SK-N-SH treated with all-trans-retinoic acid at 6 μM for 48 hours (cell line): ENCODE results near the gene PSMG1.

ENCODE experiments used
- ATAC-seq: fragments of 200-7000 bp; cut with Tn5 transposase; 3 replicates; pipeline ENCODE4 v1.9.1; 2020; ENCODE audit warnings: mild to moderate bottlenecking, moderate library complexity
- ARNTL ChIP-seq: fragments of 450-650 bp; formaldehyde crosslinking; IDR thresholded peaks from 2 replicates; pipeline ENCODE4 v1.5.0; 2020; ENCODE audit warnings: low read depth, mild to moderate bottlenecking, moderate library complexity, borderline replicate concordance
- BACH2 ChIP-seq: fragments of 250-450 bp; sonication (Bioruptor Pico); IDR thresholded peaks from 2 replicates; pipeline ENCODE4 v1.9.0; 2021; ENCODE audit warnings: mild to moderate bottlenecking, borderline replicate concordance
- CSDC2 ChIP-seq: fragments of 250-450 bp; sonication (Bioruptor Pico); IDR thresholded peaks from 2 replicates; pipeline ENCODE4 v1.5.0; 2020; ENCODE audit warnings: mild to moderate bottlenecking, moderate library complexity
- ESRRG ChIP-seq: fragments of 250-450 bp; sonication (Bioruptor Pico); IDR thresholded peaks from 2 replicates; pipeline ENCODE4 v1.6.1; 2021; ENCODE audit warnings: mild to moderate bottlenecking
- ISL1 ChIP-seq: fragments of 250-450 bp; sonication (Bioruptor Pico); IDR thresholded peaks from 2 replicates; pipeline ENCODE4 v2.1.2; 2022; ENCODE audit warnings: mild to moderate bottlenecking, moderate library complexity
- OSR1 ChIP-seq: fragments of 250-450 bp; sonication (Bioruptor Pico); IDR thresholded peaks from 2 replicates; pipeline ENCODE4 v1.8.0; 2022; ENCODE audit warnings: moderate library complexity, mild to moderate bottlenecking, inconsistent platforms
- PPARA ChIP-seq: fragments of 250-450 bp; sonication (Bioruptor Pico); IDR thresholded peaks from 2 replicates; pipeline ENCODE4 v1.5.0; 2020; ENCODE audit warnings: mild to moderate bottlenecking, borderline replicate concordance
- RARB ChIP-seq: fragments of 250-450 bp; sonication (Bioruptor Pico); IDR thresholded peaks from 2 replicates; pipeline ENCODE4 v1.8.0; 2021; ENCODE audit warnings: mild to moderate bottlenecking, moderate library complexity
- SNAI2 ChIP-seq: fragments of 250-450 bp; sonication (Bioruptor Pico); IDR thresholded peaks from 2 replicates; pipeline ENCODE4 v1.5.0; 2020; ENCODE audit warnings: mild to moderate bottlenecking, moderate library complexity
- TCF4 ChIP-seq: fragments of 250-450 bp; sonication (Bioruptor Pico); IDR thresholded peaks from 2 replicates; pipeline ENCODE4 v1.8.0; 2021; ENCODE audit warnings: mild to moderate bottlenecking, moderate library complexity, borderline replicate concordance
- TOX ChIP-seq: fragments of 250-450 bp; sonication (Bioruptor Pico); IDR thresholded peaks from 2 replicates; pipeline ENCODE4 v1.8.0; 2021; ENCODE audit warnings: mild to moderate bottlenecking, moderate library complexity, borderline replicate concordance
- ZC3H10 ChIP-seq: fragments of 250-450 bp; sonication (Bioruptor Pico); IDR thresholded peaks from 2 replicates; pipeline ENCODE4 v1.5.1; 2021; ENCODE audit warnings: mild to moderate bottlenecking, moderate library complexity
- ZFP3 ChIP-seq: fragments of 250-450 bp; sonication (Bioruptor Pico); IDR thresholded peaks from 2 replicates; pipeline ENCODE4 v1.5.0; 2020; ENCODE audit warnings: mild to moderate bottlenecking, moderate library complexity
- ZFP30 ChIP-seq: fragments of 450-650 bp; formaldehyde crosslinking; IDR thresholded peaks from 2 replicates; pipeline ENCODE4 v1.5.0; 2022; ENCODE audit warnings: mild to moderate bottlenecking, moderate library complexity
- ZNF565 ChIP-seq: fragments of 450-650 bp; formaldehyde crosslinking; conservative IDR thresholded peaks from 2 replicates; pipeline ENCODE4 v1.5.0; 2020; ENCODE audit warnings: low read depth, mild to moderate bottlenecking, moderate library complexity
- ZNF70 ChIP-seq: fragments of 450-650 bp; formaldehyde crosslinking; IDR thresholded peaks from 2 replicates; pipeline ENCODE4 v1.5.0; 2020; ENCODE audit warnings: mild to moderate bottlenecking, moderate library complexity
- ZNF8 ChIP-seq: fragments of 450-650 bp; formaldehyde crosslinking; IDR thresholded peaks from 2 replicates; pipeline ENCODE4 v1.5.0; 2020; ENCODE audit warnings: mild to moderate bottlenecking, moderate library complexity
- TF ChIP-seq, protein P1 (sequence below): fragments of 250-450 bp; sonication (Bioruptor Pico); IDR thresholded peaks from 2 replicates; pipeline ENCODE4 v1.5.1; 2020; ENCODE audit warnings: low read depth, mild to moderate bottlenecking, moderate library complexity
- TF ChIP-seq, protein P2 (sequence below): fragments of 250-450 bp; sonication (Bioruptor Pico); IDR thresholded peaks from 2 replicates; pipeline ENCODE4 v1.5.0; 2020; ENCODE audit warnings: mild to moderate bottlenecking, moderate library complexity
- TF ChIP-seq, protein P3 (sequence below): fragments of 250-450 bp; sonication (Bioruptor Pico); IDR thresholded peaks from 2 replicates; pipeline ENCODE4 v1.8.0; 2020; ENCODE audit warnings: mild to moderate bottlenecking, moderate library complexity, borderline replicate concordance
- TF ChIP-seq, protein P4 (sequence below): fragments of 250-450 bp; sonication (Bioruptor Pico); IDR thresholded peaks from 2 replicates; pipeline ENCODE4 v1.5.1; 2021; ENCODE audit warnings: mild to moderate bottlenecking, moderate library complexity

Gene PSMG1

DNA sequence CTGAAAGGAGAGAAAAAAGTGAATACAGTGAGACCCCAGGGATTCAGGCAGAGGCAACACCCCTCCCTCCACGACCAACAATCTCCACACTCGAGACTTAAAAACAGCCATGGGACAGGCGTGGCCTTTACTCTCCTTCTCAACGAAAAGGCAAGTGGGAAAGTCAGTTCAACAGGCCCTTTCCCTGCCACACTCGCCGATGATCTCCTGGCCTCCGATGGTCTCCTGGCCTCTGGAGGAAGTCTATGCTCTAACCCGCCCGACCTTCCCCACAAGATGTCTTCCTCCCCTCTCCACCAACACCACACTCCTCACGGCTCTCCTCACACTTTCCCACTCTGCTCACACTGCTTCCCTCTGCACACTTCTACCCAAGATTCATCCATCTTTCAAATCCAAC is 7.6 kb downstream of the PSMG1 start:
- no peak for ATAC-seq
- TF ChIP-seq, protein P1, sequence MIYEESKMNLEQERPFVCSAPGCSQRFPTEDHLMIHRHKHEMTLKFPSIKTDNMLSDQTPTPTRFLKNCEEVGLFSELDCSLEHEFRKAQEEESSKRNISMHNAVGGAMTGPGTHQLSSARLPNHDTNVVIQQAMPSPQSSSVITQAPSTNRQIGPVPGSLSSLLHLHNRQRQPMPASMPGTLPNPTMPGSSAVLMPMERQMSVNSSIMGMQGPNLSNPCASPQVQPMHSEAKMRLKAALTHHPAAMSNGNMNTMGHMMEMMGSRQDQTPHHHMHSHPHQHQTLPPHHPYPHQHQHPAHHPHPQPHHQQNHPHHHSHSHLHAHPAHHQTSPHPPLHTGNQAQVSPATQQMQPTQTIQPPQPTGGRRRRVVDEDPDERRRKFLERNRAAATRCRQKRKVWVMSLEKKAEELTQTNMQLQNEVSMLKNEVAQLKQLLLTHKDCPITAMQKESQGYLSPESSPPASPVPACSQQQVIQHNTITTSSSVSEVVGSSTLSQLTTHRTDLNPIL (CRISPR knock-in tag), result no peak
- TF ChIP-seq OSR1 (CRISPR knock-in tag) (no peak), SNAI2 (CRISPR knock-in tag) (no peak), RARB (no peak), ZFP30 (CRISPR knock-in tag) (no peak)
- TF ChIP-seq, protein P2, sequence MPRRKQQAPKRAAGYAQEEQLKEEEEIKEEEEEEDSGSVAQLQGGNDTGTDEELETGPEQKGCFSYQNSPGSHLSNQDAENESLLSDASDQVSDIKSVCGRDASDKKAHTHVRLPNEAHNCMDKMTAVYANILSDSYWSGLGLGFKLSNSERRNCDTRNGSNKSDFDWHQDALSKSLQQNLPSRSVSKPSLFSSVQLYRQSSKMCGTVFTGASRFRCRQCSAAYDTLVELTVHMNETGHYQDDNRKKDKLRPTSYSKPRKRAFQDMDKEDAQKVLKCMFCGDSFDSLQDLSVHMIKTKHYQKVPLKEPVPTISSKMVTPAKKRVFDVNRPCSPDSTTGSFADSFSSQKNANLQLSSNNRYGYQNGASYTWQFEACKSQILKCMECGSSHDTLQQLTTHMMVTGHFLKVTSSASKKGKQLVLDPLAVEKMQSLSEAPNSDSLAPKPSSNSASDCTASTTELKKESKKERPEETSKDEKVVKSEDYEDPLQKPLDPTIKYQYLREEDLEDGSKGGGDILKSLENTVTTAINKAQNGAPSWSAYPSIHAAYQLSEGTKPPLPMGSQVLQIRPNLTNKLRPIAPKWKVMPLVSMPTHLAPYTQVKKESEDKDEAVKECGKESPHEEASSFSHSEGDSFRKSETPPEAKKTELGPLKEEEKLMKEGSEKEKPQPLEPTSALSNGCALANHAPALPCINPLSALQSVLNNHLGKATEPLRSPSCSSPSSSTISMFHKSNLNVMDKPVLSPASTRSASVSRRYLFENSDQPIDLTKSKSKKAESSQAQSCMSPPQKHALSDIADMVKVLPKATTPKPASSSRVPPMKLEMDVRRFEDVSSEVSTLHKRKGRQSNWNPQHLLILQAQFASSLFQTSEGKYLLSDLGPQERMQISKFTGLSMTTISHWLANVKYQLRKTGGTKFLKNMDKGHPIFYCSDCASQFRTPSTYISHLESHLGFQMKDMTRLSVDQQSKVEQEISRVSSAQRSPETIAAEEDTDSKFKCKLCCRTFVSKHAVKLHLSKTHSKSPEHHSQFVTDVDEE (CRISPR knock-in tag), result no peak

DNA sequence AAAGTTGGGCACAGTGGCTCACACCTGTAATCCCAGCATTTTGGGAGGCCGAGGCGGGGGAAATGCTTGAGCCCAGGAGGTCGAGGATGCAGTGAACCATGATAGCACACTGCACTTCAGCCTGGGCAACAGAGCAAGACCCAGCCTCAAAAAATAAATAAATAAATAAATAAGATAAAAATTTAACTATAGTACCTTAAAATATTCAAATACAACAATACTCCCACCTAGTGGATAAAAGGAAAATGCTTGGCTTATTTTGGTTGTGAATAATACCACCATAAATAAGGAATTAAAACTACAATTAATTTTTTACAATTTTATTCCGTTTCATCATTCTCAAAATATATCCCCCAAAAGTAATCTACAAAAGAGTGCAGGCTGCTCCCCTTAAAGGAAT is 8.1 kb downstream of the PSMG1 start:
- ATAC-seq, result peak; percentile 44; the same call in 1 of the 3 replicates
- TF ChIP-seq PPARA, result no peak
- no peak for TF ChIP-seq TCF4 (CRISPR knock-in tag)
- TF ChIP-seq SNAI2 (CRISPR knock-in tag), result no peak
- TF ChIP-seq ZFP30 (CRISPR knock-in tag), result no peak
- no peak for TF ChIP-seq ZFP3
- TF ChIP-seq RARB, result no peak
- no peak for TF ChIP-seq BACH2 (CRISPR knock-in tag)
- TF ChIP-seq ISL1 (CRISPR knock-in tag), result no peak

DNA sequence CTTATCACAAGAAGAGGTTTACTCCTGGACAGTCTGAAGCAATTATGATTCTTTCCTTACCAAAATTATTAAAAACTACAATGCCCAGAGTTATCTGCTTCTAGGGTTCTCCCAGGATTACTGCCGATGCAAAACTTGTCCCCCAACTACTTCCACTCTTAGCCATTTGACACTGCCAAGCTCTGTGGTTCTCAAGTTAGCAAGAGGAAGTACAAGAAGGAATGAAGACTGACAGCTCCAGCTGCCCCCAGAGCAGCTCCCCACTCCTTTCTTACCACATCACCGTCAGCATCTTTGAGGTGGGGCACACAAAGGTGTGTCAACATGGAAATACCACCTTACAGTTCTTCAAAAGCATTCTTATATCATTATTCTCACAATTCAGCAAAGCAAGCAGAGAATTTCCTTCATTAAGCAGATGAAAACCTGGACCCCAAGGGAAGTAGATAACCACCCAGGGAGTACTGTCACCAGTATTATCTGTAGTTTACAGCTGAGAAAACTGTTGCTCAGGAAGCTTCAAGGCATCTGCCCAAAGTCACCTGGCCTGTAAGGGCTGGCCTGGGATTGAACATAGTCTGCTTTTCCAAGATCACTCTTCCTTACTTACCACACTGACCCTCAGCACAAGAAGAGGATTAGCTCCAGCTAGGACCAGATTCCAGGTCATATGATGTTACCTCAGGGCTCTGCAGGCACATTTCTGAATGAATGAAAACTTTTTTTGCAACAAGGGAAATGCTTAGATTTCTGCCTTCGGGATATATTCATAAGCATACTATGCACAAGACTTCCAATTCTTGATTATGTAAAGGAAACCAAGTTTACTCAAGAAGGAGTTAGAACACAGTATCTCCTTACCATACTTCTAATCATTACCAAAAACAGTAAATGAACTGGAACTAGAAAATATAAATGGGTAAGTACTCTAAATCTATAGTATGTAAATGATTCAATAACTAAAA is 9.3 kb downstream of the PSMG1 start:
- ATAC-seq, result no peak
- TF ChIP-seq CSDC2 (CRISPR knock-in tag), result no peak
- no peak for TF ChIP-seq ZFP3
- TF ChIP-seq SNAI2 (CRISPR knock-in tag), result no peak
- TF ChIP-seq ZNF8 (CRISPR knock-in tag), result no peak
- TF ChIP-seq ZC3H10 (CRISPR knock-in tag), result no peak
- TF ChIP-seq ESRRG (CRISPR knock-in tag), result no peak

DNA sequence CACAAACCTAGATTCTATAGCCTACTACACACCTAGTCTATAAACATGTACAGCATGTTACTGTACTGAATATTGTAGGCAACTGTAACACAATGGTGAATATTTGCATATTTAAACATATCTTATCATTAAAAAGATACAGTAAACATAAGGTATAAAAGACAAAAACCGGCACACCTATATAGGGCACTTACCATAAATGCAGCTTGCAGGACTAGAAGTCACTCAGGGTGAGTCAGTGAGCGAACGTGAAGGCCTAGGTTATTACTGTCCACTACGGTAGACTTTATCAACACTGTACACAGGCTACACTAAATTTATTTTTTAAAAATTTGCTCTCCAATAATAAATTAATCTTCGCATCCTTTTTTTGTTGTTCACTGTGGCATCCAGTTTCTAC is 13.3 kb downstream of the PSMG1 start:
- no peak for TF ChIP-seq ISL1 (CRISPR knock-in tag)
- TF ChIP-seq BACH2 (CRISPR knock-in tag), result no peak
- TF ChIP-seq ZNF565, result no peak
- TF ChIP-seq OSR1 (CRISPR knock-in tag), result no peak
- TF ChIP-seq ZC3H10 (CRISPR knock-in tag), result no peak
- TF ChIP-seq, protein P2 (CRISPR knock-in tag), result no peak
- no peak for TF ChIP-seq ARNTL
- TF ChIP-seq, protein P3, sequence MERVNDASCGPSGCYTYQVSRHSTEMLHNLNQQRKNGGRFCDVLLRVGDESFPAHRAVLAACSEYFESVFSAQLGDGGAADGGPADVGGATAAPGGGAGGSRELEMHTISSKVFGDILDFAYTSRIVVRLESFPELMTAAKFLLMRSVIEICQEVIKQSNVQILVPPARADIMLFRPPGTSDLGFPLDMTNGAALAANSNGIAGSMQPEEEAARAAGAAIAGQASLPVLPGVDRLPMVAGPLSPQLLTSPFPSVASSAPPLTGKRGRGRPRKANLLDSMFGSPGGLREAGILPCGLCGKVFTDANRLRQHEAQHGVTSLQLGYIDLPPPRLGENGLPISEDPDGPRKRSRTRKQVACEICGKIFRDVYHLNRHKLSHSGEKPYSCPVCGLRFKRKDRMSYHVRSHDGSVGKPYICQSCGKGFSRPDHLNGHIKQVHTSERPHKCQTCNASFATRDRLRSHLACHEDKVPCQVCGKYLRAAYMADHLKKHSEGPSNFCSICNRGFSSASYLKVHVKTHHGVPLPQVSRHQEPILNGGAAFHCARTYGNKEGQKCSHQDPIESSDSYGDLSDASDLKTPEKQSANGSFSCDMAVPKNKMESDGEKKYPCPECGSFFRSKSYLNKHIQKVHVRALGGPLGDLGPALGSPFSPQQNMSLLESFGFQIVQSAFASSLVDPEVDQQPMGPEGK, result no peak
- no peak for TF ChIP-seq ZFP3
- TF ChIP-seq SNAI2 (CRISPR knock-in tag), result no peak
- TF ChIP-seq, protein P4, sequence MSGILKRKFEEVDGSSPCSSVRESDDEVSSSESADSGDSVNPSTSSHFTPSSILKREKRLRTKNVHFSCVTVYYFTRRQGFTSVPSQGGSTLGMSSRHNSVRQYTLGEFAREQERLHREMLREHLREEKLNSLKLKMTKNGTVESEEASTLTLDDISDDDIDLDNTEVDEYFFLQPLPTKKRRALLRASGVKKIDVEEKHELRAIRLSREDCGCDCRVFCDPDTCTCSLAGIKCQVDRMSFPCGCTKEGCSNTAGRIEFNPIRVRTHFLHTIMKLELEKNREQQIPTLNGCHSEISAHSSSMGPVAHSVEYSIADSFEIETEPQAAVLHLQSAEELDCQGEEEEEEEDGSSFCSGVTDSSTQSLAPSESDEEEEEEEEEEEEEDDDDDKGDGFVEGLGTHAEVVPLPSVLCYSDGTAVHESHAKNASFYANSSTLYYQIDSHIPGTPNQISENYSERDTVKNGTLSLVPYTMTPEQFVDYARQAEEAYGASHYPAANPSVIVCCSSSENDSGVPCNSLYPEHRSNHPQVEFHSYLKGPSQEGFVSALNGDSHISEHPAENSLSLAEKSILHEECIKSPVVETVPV (CRISPR knock-in tag), result no peak
- no peak for TF ChIP-seq ZNF8 (CRISPR knock-in tag)
- no peak for TF ChIP-seq TOX (CRISPR knock-in tag)
- TF ChIP-seq ZFP30 (CRISPR knock-in tag), result no peak
- TF ChIP-seq CSDC2 (CRISPR knock-in tag), result no peak
- no peak for TF ChIP-seq ZNF70
- no peak for ATAC-seq
